Tibial nerve (tissue), 3 donors: ENCODE measurements around the gene TINAG.

ENCODE experiments used
- POLR2A ChIP-seq, 2 donors: fragments of 450-650 bp; IDR thresholded peaks; one replicate each; pipeline ENCODE4 v1.6.1; 2017; ENCODE audit warnings: antibody characterized with exemption in 2 of 2, mild to moderate bottlenecking in 2 of 2, moderate library complexity in 2 of 2
- TF ChIP-seq, protein P1 (sequence below), 5 experiments: fragments of 200-600 bp in 3 of 5; fragments of 450-650 bp in 2 of 5; sonication (generic) in 3 of 5; IDR thresholded peaks; one replicate each; pipeline ENCODE4 v1.5.1; 2016 to 2019; ENCODE audit warnings: antibody characterized with exemption in 5 of 5, mild to moderate bottlenecking in 3 of 5, moderate library complexity in 2 of 5

GRCh38 chr6:54299542-54300269, 8.5 kb upstream of the TINAG start:
- TF ChIP-seq, protein P1, sequence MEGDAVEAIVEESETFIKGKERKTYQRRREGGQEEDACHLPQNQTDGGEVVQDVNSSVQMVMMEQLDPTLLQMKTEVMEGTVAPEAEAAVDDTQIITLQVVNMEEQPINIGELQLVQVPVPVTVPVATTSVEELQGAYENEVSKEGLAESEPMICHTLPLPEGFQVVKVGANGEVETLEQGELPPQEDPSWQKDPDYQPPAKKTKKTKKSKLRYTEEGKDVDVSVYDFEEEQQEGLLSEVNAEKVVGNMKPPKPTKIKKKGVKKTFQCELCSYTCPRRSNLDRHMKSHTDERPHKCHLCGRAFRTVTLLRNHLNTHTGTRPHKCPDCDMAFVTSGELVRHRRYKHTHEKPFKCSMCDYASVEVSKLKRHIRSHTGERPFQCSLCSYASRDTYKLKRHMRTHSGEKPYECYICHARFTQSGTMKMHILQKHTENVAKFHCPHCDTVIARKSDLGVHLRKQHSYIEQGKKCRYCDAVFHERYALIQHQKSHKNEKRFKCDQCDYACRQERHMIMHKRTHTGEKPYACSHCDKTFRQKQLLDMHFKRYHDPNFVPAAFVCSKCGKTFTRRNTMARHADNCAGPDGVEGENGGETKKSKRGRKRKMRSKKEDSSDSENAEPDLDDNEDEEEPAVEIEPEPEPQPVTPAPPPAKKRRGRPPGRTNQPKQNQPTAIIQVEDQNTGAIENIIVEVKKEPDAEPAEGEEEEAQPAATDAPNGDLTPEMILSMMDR (IDR thresholded peaks at IDR 0.05), result no peak
- TF ChIP-seq POLR2A (IDR thresholded peaks at IDR 0.05), result no peak
